TTC549 (cell line): ENCODE data around the gene SLC25A2.
A peak's percentile ranks its signal among the peaks of the same experiment; 100 is the strongest.

Experiments
- FAIRE-seq: peaks from 2 replicates; lab custom pipeline; 2012; peaks lifted over from hg19 to GRCh38; lab: Jason Lieb, UNC

Gene SLC25A2

DNA sequence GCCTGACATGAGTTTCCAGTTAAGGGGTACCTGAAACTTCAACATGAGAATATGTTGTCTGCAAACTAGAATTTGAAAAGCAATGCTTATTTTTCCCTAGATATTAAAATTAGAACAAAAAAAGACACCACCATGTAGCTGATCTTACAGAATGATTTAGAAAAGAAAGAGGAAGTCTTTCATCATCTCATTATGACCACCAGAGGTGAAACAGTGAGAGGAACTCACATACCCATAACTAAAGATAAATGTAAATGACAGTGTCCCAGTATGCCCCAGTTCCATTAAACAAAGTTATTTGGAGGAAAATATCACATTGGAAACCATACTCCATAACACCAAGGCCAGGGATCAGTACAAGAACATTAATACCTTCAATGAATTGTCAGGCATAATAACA, 9.9 kb upstream of the SLC25A2 start:
- no peak for FAIRE-seq

- no peak for FAIRE-seq
Observed at GRCh38 chr5:141306630-141307029, 2.8 kb upstream of the SLC25A2 start.

GRCh38 chr5:141298376-141298775, 5.5 kb downstream of the SLC25A2 start:
- no peak for FAIRE-seq

- no peak for FAIRE-seq
Observed at GRCh38 chr5:141272906-141273305, 30.9 kb downstream of the SLC25A2 start.

GRCh38 chr5:141269195-141269594, 34.7 kb downstream of the SLC25A2 start:
- FAIRE-seq: no peak

GRCh38 chr5:141261238-141261546, 42.7 kb downstream of the SLC25A2 start:
- peak; percentile 28 for FAIRE-seq

GRCh38 chr5:141260458-141261237, 43.2 kb downstream of the SLC25A2 start:
- FAIRE-seq: peak; percentile 3

DNA sequence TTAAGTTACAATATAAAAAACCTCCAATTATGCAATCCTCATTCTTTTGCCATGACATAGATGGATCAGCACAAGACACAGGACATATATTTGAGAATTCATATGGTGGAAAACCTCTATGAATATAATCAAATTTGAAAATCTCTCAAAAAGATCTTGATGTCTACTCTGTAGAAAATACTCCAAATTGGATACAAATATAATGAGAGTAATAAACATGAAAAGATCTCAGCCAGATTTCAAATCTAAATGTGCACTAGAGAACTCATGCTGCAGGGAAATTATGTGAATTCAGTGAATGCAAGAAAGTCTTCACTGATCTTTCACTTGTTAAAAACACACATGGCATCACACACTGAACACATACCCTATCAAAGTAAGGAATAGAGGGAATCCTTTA, 44.9 kb downstream of the SLC25A2 start:
- no peak for FAIRE-seq

GRCh38 chr5:141258464-141258863, 45.4 kb downstream of the SLC25A2 start:
- FAIRE-seq: no peak
